ENCODE data around the gene KCNH8.

GRCh38 chr3:19396726-19397125, 248.4 kb downstream of the KCNH8 start:
- TF ChIP-seq YY1 (IDR thresholded peaks at IDR 0.05; ENCODE audit: insufficient read depth, insufficient read length) (no peak), SUZ12 (IDR thresholded peaks at IDR 0.05; ENCODE audit: extremely low read depth, insufficient read depth, insufficient read length) (no peak), ZNF274 (IDR thresholded peaks at IDR 0.05; ENCODE audit: low read depth, low read length) (no peak)

Data from NT2/D1 (cell line).